Upper lobe of left lung (tissue), 6 donors: ENCODE results near the gene ZDHHC8. TPM values are rescaled to one million over a fixed set of nuclear protein-coding genes. Genes with fewer than 3 reads are reported as not detected.

Experiments
- ATAC-seq, 2 donors: fragments of 200-7000 bp; cut with Tn5 transposase; one replicate each; pipeline ENCODE4 v1.9.1; 2022; ENCODE audit warnings: mild to moderate bottlenecking in 2 of 2, moderate library complexity in 2 of 2; ENCODE audit not compliant: low FRiP score in 2 of 2
- DNase-seq, 2 donors: peaks; one replicate each; pipeline ENCODE4 v3.0.0-alpha.2; 2019 to 2020
- H3K27ac ChIP-seq, 4 donors: fragments of 200-600 bp; sonication (generic); one replicate each; pipeline ENCODE4 v1.5.1; 2016 to 2019
- H3K27me3 ChIP-seq, 4 donors: fragments of 200-600 bp; sonication (generic); one replicate each; pipeline ENCODE4 v1.5.1; 2017 to 2019
- H3K36me3 ChIP-seq, 4 donors: fragments of 200-600 bp; sonication (generic); one replicate each; pipeline ENCODE4 v1.5.1; 2016 to 2019
- H3K4me1 ChIP-seq, 4 donors: fragments of 200-600 bp; sonication (generic); one replicate each; pipeline ENCODE4 v1.5.1; 2018 to 2019
- H3K4me3 ChIP-seq, 4 donors: fragments of 200-600 bp; sonication (generic); one replicate each; pipeline ENCODE4 v1.5.1; 2017 to 2019; ENCODE audit warnings: mild to moderate bottlenecking in 2 of 4, moderate library complexity in 1 of 4
- H3K9me3 ChIP-seq, 4 donors: fragments of 200-600 bp; sonication (generic); one replicate each; pipeline ENCODE4 v1.5.1; 2018 to 2019
- CTCF ChIP-seq, 6 experiments: fragments of 450-650 bp in 4 of 6; fragments of 200-600 bp in 2 of 6; sonication (generic) in 2 of 6; IDR thresholded peaks; one replicate each; pipeline ENCODE4 v1.5.1; 2016 to 2019; ENCODE audit warnings: antibody characterized with exemption in 6 of 6
- EP300 ChIP-seq, 4 donors: sonication (generic); formaldehyde crosslinking; IDR thresholded peaks; one replicate each; pipeline ENCODE4 v1.5.1; 2017; ENCODE audit warnings: antibody characterized with exemption in 4 of 4, control low read depth in 2 of 4
- POLR2A ChIP-seq, 4 donors: fragments of 450-650 bp; IDR thresholded peaks; one replicate each; pipeline ENCODE4 v1.5.1; 2016 to 2017; ENCODE audit warnings: antibody characterized with exemption in 4 of 4, mild to moderate bottlenecking in 2 of 4
- POLR2AphosphoS5 ChIP-seq, 2 donors: sonication (generic); formaldehyde crosslinking; IDR thresholded peaks; one replicate each; pipeline ENCODE4 v1.5.1; 2017; ENCODE audit warnings: antibody characterized with exemption in 2 of 2
- WGBS, 2 donors: methylation state at CpG; one replicate each; pipeline ENCODE4 v1.1.5; 2017 to 2018; 5-methylcytosine and 5-hydroxymethylcytosine counted together
- total RNA-seq, 6 donors: library from RNA; depleted of rRNA in 4 of 6; stranded (reverse); fragments of >200 nt in 4 of 6; gene quantifications; one replicate each; pipeline versions ENCODE4 v1.1.0 to v1.2.1, GENCODE V29; 2016 to 2021
- donor health status: DM: no; HTN: no; CAD: no; lungs with moderate emphysema.
- donor health status: DM: no; HTN: yes; CAD: no; lungs with severe emphysema.

ZDHHC8 gene
- total RNA-seq, 6 donors from 2014 or later, result 19.5 to 87.1 (median 63.9) TPM

- Histone ChIP-seq H3K9me3 (no peaks in the 10 kb centered on the region), H3K27me3 (no peaks in the 10 kb centered on the region), H3K27ac (no peak overlapping the region), H3K4me1 (no peaks in the 10 kb centered on the region), H3K4me3 (no peak overlapping the region), H3K36me3 (peaks cover 0 to 28% (median 13%) of the 10 kb centered on the region in 4 donors)
- ATAC-seq, result no peak
- WGBS, 2 donors, result 73 to 93% methylated on average over 2 to 11 of the region's 14 CpGs
- DNase-seq, result peak in 1 of 2 donors; percentile 78
- TF ChIP-seq POLR2A (IDR thresholded peaks at IDR 0.05) (no peak), POLR2AphosphoS5 (IDR thresholded peaks at IDR 0.05) (no peak), CTCF (IDR thresholded peaks at IDR 0.05) (no peak), EP300 (IDR thresholded peaks at IDR 0.05) (no peak)
These were observed 15.8 kb downstream of the ZDHHC8 start for GRCh38 chr22:20147237-20147988.

GRCh38 chr22:20148414-20148813, 16.8 kb downstream of the ZDHHC8 start:
- Histone ChIP-seq H3K9me3 (no peaks in the 10 kb centered on the region), H3K4me3 (no peak overlapping the region), H3K4me1 (no peaks in the 10 kb centered on the region), H3K27ac (no peak overlapping the region), H3K27me3 (no peaks in the 10 kb centered on the region), H3K36me3 (peaks cover 0 to 18% (median 9%) of the 10 kb centered on the region in 4 donors)
- ATAC-seq, result no peak
- peak in 1 of 2 donors; percentile 77 for DNase-seq
- TF ChIP-seq POLR2A (IDR thresholded peaks at IDR 0.05), result no peak
- no peak for TF ChIP-seq CTCF (IDR thresholded peaks at IDR 0.05)
- TF ChIP-seq EP300 (IDR thresholded peaks at IDR 0.05), result no peak
- TF ChIP-seq POLR2AphosphoS5 (IDR thresholded peaks at IDR 0.05), result no peak
- WGBS, 2 donors, result 92% methylated on average over 18 of the region's 18 CpGs; no CpG with 5 or more reads in 1 of the 2 donors

- ATAC-seq (no peak), DNase-seq (peak in 1 of 2 donors; percentile 82)
- WGBS, 2 donors, result 55 to 70% methylated on average over 20 of the region's 32 CpGs
These were observed 17.9 kb downstream of the ZDHHC8 start for GRCh38 chr22:20149257-20150250.

More at GRCh38 chr22:20149257-20150250, 17.9 kb downstream of the ZDHHC8 start:
- no peak for TF ChIP-seq POLR2AphosphoS5 (IDR thresholded peaks at IDR 0.05)
- no peak for TF ChIP-seq EP300 (IDR thresholded peaks at IDR 0.05)
- no peak for TF ChIP-seq POLR2A (IDR thresholded peaks at IDR 0.05)
- no peak for TF ChIP-seq CTCF (IDR thresholded peaks at IDR 0.05)
- H3K9me3 ChIP-seq, result no peaks in the 10 kb centered on the region
- peaks cover 0 to 11% (median 3%) of the 10 kb centered on the region in 4 donors for H3K36me3 ChIP-seq
- H3K27me3 ChIP-seq, result no peaks in the 10 kb centered on the region
- no peaks in the 10 kb centered on the region for H3K4me1 ChIP-seq
- no peak overlapping the region for H3K4me3 ChIP-seq
- H3K27ac ChIP-seq, result no peak overlapping the region
